OCI-LY7 (cell line): ENCODE data around the gene KPNA2.
"Not testable (repeated sequence)": the region's sequence is repeated elsewhere in the genome, so short reads cannot be mapped to it uniquely, and the experiment has no call there.

Source experiments
- EZH2phosphoT487 ChIP-seq: fragments of 200-600 bp; sonication (generic); IDR thresholded peaks from 2 replicates; pipeline ENCODE4 v1.6.1; 2018; ENCODE audit warnings: low read depth, borderline replicate concordance, mild to moderate bottlenecking, mixed run types, antibody characterized with exemption, low read length, moderate library complexity, mixed read lengths
- TF ChIP-seq, protein P1 (sequence below): fragments of 200-600 bp; sonication (generic); conservative IDR thresholded peaks from 2 replicates; pipeline ENCODE4 v1.5.1; 2014; ENCODE audit warnings: mild to moderate bottlenecking, antibody characterized with exemption, low read length, moderate library complexity, mixed read lengths

DNA sequence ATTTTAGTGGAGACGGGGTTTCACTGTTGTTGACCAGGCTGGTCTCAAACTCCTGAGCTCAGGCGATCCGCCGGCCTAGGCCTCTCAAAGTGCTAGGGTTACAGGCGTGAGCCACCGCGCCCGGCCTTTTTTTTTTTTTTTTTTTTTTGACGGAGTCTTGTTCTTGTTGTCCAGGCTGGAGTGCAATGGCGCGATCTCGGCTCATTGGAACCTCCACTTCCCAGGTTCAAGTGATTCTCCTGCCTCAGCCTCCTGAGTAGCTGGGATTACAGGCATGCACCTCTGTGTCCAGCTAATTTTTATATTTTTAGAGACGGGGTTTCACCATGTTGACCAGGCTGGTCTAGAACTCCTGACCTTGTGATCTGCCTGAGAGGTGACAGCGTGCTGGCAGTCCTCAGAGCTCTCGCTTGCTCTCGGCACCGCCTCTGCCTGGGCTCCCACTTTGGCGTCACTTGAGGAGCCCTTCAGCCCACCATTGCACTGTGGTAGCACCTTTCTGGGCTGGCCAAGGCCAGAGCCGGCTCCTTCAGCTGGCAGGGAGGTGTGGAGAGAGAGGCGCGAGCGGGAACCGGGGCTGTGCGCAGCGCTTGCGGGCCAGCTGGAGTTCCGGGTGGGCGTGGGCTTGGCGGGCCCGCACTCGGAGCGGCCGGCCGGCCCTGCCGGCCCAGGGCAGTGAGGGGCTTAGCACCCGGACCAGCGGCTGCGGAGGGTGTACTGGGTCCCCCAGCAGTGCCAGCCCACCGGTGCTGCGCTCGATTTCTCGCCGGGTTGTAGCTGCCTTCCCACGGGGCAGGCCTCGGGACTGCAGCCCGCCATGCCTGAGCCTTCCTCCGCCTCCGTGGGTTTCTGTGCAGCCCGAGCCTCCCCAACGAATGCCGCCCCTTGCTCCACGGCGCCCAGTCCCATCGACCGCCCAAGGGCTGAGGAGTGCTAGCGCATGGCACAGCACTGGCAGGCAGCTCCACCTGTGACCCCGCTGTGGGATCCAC, 16.1 kb downstream of the KPNA2 start:
- TF ChIP-seq EZH2phosphoT487, result not testable (repeated sequence)
- TF ChIP-seq, protein P1, sequence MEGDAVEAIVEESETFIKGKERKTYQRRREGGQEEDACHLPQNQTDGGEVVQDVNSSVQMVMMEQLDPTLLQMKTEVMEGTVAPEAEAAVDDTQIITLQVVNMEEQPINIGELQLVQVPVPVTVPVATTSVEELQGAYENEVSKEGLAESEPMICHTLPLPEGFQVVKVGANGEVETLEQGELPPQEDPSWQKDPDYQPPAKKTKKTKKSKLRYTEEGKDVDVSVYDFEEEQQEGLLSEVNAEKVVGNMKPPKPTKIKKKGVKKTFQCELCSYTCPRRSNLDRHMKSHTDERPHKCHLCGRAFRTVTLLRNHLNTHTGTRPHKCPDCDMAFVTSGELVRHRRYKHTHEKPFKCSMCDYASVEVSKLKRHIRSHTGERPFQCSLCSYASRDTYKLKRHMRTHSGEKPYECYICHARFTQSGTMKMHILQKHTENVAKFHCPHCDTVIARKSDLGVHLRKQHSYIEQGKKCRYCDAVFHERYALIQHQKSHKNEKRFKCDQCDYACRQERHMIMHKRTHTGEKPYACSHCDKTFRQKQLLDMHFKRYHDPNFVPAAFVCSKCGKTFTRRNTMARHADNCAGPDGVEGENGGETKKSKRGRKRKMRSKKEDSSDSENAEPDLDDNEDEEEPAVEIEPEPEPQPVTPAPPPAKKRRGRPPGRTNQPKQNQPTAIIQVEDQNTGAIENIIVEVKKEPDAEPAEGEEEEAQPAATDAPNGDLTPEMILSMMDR, result not testable (repeated sequence)
